Endometrial microvascular endothelial cells (primary cell): ENCODE data around the gene ST3GAL5. TPM values are rescaled to one million over a fixed set of nuclear protein-coding genes. Genes with fewer than 3 reads are reported as not detected.

ENCODE experiments used
- in situ Hi-C: cut with HindIII; loops from 2 replicates; pipeline ENCODE4 v1.10.0; 2017; ENCODE audit warnings: low sequenced_read_pairs, low pct_unique_long_range_greater_than_20kb; ENCODE audit errors: inconsistent ontology term
- total RNA-seq: library from RNA; depleted of rRNA; stranded (reverse); fragments of >200 nt; gene quantifications from one replicate; pipeline ENCODE4 v1.2.3, GENCODE V29; 2015; ENCODE audit errors: inconsistent ontology term

The ST3GAL5 gene
- total RNA-seq, 1 donor from 2014 or later = 10.6 TPM

DNA sequence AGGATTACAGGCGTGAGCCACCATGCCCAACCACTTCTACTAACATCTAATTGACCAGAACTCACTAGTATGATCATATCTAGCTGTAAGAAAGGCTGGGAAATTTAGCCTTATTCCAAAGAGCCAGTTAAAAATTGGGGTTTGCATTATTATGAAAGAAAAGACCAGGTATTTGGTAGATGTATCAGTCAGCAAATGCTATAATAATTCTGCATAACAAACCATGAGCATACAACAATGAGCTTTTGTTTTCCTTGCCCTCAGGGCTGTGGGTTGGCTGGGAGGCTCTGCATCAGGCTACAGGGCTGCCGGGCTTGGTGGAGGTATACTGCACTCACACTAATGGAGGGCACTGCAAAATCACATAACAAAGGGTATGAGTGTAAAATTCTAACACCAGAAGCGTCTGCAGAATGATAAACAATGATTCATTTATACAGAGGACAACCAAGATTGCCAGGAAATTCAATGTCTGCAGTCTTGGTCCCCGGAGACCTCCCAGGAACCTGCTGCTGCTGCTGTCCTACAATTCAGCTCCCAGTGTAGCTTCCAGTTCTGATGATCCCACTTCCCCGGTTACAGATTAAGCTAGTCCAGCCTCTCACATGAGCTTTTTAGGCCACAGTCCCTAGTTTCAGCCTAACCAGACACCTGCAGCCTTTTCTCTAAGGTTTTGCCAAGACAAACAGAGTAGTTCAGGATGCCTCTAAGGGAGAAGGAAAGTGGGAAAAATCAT lies 32.2 kb upstream of the ST3GAL5 start:
- in situ Hi-C loops = no loop called here

DNA sequence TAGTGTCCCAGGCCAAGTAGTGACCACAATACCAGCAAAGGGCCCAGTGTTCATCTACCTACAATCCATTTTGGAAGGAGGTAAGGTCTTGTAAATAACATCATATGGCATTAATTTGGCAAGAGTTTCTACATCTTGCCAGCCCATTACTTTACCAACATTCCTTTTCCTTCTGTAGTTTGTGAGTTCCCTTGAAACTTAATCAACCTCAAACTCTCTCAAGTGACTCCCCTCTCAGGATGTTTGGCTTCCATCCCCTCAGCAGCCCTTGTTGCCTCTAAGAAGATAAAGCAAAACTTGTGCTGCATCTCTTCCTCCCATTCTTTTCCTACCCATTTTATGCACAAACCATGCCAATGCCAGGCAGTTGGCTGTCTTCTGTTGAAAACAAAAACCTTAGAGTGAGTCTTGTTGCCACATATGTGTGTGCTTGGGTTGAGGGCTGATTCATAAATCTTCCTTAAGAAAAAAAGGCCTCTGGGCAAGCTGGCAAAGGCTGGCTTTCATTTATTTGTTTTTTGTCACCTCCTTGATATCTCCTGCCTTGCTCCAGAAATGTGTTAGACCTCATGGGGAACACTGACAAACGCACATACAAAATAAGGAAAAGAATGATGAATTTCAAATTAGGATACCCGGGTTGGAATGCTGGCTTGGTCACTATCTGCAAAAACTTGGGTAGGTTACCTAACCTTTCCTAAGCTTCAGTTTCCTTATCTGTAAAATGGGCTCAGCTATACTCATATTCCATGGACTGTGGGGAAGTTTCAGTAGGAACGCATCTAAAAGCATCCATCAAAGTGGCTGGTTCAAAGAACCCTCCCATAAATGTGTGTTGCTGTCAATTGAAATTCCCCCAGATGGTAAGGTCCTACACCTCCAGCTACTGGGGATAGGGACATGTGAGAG lies 29.4 kb upstream of the ST3GAL5 start:
- in situ Hi-C loops = no loop called here

DNA sequence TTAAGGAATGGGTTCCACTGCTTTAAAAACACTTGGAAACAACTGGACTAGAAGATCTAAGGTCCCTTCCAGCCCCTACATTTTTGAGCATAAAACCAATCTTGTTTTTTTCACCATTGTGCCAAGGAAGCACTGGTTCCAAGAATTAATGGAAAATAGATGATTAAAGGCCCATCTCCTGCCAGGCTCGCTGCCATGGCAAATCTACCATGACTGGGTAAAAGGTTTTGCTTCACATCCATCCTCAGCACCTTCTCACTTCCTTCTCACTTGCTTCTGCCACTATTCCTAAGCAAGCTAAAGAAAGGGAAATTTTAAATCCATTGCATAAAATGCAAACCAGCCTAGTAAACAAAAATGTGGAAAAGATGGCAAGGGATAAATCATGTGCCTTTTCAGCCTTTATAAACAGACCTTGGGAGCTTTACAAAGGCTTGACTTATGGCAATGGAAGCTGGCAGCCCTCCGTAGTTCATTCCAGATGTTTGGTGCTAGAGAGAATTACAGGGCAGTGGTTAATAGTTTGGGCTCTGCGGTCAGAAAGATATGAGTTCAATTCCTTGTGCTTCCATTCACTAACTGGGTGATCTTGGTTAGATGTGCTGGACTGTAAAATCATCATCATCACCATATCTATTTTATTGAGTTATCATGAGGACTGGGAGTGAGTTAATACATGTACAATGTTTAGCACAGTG lies 27.0 kb upstream of the ST3GAL5 start:
- in situ Hi-C loops = no loop called here

DNA sequence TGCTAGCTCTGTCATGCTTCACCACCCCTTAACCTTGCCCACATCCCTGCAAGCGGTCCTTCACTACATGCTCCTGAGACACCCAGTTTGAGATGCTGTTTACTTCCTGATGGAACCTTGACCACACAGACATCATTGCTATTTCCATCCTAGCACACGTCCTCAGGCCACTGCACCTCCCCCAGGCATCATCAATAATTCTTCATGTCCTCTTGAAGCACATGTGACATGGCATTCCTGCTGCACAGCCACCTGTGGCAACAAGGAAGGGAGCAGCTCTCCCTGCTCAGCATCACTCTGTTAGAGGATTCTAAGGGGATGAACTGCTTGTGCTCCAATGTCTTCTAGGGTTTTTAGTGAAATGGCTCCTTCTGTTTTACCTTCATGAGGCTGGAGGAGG lies 26.1 kb upstream of the ST3GAL5 start:
- in situ Hi-C loops = no loop called here

DNA sequence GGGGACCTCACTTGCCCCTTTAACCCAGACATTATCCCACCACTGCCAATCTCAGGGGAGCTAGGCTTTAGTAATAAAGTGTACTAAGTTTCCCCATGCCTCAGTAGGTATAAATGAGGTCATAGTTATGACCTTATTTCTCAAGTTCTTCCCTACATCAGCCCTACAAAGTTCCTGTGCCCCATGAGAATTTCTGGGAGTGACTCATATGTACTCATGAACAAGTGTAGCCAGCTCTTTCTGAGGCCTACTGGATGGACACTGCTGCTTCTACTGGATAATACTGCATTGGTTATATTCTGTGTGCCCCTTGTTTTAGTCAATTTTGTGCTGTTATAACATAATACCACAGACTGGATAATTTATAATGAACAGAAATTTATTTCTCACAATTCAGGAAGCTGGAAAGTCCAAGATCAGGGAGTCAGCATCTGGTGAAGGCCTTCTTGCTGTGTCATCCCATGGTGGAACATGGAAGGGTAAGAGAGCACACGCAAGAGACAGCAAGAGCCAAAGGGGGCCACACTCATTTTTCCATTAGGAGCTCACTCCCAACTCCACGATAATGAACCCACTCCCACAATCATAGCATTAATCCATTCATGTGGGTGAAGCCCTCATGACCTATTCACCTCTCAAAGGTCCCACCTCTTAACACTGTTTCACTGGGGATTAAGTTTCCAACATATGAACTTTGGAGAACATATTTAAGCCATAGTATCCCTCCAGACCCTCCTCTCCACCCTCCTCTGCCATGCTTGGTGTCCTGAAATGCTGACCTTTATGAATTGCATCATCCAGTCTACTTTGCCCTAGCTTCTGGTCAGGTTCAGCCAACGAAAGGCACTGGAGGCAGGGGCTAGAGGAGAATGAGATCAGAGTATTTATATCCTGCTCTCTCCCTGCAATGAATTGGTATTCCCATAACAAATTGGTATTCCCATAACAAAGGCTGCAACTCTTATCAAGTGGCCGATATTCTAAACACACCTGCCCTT lies 25.4 kb upstream of the ST3GAL5 start:
- in situ Hi-C loops = no loop called here

DNA sequence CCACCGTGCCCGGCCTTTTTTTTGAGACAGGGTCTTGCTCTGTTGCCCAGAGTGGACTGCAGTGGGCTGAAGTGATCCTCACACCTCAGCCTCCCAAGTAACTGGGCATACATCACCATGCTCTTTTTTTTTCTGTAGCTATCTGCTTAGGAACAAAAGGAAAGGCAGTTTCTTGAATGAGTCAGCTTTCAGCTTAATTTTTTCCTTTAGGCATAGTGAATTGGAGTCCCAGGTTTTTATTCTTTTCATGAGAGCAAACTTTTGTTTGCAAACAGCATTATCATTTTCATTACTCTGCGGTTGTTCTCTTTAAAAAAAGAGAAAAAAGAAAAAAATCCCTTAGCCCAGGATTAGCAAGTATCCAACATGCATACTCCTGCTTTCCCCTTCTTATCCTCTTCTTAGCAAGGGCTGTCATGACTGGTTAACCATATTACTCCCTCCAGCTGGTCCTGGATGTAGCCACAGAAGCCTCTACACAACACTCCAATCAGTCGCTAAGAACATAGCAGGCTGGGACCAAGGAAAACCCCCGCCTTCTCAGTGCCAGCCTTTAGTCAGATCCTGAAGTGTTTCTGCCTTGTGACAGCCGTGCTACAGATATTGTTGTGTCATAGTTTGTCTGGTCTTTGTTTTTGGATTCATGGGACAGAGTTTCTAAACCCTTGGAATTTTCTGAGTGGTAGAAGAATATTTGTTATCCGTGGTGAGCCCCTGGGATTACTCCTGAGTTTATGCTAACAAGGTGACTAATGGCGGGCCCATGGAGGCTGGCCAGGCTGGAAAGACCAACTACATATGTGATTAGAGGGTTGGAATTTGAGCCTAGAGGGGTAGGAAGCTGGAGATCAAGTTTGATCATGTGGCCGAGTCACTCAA lies 23.3 kb upstream of the ST3GAL5 start:
- in situ Hi-C loops = no loop called here

DNA sequence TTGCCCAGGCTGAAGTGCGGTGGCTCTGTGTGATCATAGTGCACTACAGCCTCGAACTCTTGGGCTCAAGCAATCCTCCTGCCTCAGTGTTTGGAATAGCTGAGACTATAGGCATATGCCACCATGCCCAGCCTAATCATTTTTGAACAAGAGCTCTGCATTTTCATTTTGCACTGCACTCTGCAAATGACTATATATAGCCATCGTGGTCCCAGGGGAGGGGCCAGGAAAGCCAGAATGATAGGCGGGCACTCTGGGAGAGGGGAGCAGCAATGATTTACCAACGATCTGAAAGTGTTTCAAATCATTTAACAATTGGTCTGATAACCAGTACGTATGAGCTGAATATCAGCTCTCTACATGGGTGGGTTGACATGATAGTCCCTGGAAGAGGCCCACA lies 22.3 kb upstream of the ST3GAL5 start:
- in situ Hi-C loops = no loop called here

DNA sequence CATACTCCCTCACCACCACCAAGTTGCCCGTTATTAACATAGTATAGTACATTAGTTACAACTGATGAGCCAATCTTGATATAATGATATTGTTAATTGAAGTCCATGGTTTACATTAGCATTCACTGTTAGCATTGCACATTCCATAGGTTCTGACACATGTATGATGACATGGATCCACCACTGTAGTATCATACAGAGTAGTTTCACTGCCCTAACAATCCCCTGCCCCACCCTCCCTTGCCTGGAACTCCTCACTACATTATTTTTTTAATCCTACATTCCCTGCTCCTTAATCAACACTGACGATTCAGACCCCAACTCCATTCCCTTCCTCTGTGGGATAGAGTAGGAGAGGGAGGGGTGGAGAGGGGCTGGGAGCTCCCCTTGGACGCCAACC lies 20.2 kb upstream of the ST3GAL5 start:
- in situ Hi-C loops = no loop called here

DNA sequence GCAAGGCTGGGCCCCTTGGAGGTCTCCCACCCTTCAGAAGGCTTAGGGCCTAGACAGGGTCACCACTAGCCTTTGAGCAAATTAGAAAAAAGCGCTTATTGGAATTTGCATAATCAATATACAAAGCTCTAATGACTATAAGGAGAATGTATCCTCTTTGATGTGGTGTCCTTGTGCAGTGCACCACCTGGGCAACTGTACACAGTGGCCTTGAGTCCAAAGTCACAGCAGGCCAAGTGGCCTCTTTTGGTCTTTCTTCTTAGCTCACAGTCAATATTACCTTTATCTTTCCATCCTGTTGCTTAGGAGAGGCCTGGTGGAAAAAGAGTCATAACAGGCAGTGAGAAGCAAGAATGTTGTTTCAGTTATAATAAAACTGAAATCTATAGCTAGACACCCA lies 19.7 kb upstream of the ST3GAL5 start:
- in situ Hi-C loops = no loop called here

DNA sequence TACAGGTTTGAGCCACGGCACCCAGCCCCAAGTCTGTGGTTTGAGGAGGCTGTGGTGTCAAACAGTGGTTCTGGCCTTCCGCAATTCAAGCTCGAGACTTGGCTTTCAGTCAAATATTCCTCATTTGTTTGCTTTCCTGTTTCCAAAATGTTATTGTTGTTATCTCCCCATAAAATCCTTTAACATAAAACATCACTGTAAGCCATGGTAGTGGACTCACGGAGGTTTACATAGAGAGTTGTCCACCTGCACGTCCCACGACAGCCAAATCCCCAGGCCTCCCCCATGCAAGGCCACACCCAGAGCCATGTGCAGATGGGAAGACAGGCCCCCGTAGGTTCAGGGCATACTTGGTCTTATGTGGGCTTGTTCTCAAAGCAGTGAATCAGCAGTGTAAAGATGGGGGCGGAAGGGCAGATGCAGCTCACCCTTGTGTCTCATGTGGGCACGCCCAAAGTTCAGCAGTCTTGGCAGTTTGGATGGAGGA lies 18.9 kb upstream of the ST3GAL5 start:
- in situ Hi-C loops = no loop called here

DNA sequence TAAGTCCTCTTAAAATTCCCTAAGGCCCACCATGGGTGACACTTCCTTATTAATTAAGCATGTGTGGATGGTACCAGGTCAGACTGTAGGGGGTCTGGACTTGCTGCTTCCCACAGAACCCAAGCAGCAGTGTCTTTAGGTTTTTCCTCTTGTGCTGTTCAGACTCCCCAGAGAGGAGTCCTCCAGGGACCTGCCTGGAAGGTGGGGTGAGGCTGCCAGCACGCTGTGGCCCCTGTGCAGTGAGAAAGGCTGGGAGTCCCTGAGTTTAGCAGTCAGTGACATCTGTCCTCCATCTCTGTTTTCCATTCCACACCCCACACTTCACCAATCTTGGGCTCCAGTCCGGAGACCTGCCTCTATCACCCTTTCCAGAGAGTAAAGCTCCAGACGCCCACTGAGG lies 18.0 kb upstream of the ST3GAL5 start:
- in situ Hi-C loops = no loop called here

DNA sequence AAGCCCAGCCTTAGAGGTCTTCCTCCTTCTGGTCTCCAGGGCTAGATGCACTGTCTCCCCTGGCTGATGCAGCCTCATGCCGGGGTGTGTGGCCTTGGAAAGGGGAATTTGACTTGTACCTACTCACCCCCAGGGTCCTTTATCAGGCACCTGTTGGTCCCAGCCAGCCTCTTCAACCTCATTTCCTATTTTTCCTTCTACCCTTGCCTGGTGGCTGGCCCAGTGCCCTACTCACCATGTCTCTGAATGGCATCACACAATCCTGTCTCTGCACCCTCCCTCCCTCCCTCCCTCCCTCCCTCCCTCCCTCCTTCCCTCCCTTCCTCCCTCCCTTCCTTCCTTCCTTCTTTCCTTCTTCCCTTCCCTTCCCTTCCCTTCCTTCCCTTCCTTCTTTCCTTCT lies 17.1 kb upstream of the ST3GAL5 start:
- in situ Hi-C loops = no loop called here

DNA sequence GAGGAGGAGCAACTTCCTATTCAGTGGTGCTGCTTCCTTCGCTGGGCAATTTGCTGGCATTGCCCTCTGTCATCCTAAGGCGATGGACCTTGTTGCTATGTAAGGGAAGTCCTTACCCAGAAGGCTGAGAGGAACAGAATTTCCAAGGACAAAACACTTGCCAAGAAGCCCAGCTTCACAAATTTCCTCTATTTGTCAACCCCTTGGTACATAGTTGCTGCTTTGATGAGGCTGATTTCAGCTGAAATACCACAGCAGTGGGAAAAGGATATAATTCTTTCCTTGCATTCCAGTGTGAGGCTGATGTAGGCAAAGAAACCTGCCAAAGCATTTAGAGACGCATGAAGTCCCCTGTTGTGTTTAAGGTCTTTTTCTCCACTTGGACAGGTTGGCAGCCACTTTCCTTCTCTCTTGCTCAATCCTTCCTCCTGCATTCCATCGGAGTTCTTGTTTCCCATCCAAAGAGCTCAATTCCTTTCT lies 16.4 kb upstream of the ST3GAL5 start:
- in situ Hi-C loops = no loop called here

DNA sequence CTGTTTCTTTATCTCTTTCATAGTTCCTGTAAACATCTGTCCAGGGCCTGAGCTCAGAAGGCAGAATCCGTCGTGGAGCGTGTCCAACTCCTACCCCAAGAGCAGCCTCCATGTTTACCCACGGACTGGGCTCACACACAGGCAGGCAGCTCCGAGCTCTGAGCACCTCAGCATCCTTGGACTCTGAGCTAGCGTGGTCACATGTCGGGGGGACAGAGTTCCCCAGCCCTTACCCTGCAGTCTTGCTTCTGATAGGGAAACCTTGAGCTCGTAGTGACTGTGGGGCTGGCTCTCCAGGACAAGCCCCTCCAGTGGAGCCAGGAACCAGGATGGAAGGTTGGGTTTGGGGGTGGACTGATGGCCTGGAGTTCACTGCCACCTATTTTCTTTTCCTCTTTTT lies 15.1 kb upstream of the ST3GAL5 start:
- in situ Hi-C loops = no loop called here

DNA sequence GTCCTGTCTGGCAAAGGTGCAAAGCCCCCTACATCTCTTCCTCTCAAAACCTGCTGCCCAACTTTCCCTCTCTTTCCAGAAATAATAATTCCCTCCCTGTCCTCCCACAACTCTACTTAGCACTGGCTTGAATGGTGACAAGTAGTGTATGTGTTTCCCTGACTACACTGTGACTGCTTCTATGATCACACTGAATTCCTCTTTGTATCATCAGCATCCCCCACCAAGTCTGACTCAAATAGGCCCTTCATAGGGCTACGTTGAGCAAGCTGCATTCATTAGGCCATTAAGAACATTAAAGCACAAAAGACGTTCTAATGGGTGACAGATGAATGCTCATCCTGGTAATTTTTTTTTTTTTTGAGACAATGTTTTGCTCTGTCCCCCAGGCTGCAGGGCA lies 13.7 kb upstream of the ST3GAL5 start:
- in situ Hi-C loops = no loop called here

DNA sequence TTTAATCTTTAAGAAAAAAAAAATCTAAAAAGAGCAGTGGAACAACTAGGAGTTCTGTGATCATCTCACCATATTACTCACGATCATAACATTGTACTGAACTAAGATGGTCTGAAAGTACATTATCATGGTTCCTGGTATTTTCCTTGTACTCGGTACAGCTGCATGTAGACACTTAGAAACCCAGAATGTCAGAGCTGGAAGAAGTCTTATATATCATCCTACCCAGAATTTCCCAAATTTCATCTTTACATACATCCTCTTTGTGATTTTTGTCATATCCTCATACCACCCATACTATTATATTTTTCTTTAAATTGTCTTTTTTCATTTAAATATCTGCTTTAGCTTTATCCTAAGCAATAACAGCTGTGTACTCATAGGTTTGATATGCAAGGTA lies 12.4 kb upstream of the ST3GAL5 start:
- in situ Hi-C loops = no loop called here

DNA sequence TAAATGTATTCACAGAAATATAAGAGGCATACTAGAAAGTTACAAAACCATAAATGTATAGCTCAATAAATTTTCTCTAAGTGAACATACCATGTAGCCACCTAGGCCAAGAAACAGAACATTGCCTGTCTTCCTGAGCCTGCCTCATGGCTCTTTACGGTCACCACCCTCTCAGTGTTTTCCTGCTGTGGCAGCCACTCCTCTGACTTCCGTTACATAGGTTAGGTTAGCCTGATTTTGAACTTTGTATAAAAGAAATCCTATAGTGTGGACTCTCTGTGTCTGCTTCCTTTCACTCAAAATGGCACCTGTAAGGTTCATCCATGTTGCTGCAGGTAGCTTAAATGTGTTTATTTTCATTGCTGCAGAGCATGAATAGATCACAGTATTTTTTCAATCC lies 11.6 kb upstream of the ST3GAL5 start:
- in situ Hi-C loops = no loop called here
